NCI-H1694 treated with DMSO at 0.1 percent for 48 hours (cell line): ENCODE data around the gene PALLD.

Experiments used
- DNase-seq: peaks from one replicate; lab custom pipeline; 2025; lab: John Stamatoyannopoulos, UW

Gene PALLD

DNA sequence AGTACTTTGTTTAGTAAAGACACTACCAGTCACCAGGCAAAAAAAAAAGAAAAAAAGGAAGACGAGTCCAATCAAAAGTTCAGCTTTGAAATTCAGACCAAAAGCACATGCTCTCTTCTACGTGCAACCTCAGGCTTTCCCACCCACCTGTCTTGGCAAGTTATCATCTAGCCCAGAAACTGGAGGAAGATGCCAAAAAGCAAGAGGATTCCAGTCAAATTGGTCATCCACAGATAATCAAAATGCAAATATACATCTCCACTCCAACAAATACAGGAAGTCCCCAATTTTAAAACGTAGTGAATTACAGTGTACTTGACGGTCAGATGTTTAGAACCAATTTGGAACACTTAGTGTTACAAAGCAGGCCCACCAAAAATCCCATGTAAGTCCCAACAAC is 96.5 kb downstream of the PALLD start:
- DNase-seq: no peak

- DNase-seq: no peak
Observed at GRCh38 chr4:168594121-168594520, 97.3 kb downstream of the PALLD start.

- no peak for DNase-seq
Observed at GRCh38 chr4:168598191-168598590, 101.3 kb downstream of the PALLD start.

DNA sequence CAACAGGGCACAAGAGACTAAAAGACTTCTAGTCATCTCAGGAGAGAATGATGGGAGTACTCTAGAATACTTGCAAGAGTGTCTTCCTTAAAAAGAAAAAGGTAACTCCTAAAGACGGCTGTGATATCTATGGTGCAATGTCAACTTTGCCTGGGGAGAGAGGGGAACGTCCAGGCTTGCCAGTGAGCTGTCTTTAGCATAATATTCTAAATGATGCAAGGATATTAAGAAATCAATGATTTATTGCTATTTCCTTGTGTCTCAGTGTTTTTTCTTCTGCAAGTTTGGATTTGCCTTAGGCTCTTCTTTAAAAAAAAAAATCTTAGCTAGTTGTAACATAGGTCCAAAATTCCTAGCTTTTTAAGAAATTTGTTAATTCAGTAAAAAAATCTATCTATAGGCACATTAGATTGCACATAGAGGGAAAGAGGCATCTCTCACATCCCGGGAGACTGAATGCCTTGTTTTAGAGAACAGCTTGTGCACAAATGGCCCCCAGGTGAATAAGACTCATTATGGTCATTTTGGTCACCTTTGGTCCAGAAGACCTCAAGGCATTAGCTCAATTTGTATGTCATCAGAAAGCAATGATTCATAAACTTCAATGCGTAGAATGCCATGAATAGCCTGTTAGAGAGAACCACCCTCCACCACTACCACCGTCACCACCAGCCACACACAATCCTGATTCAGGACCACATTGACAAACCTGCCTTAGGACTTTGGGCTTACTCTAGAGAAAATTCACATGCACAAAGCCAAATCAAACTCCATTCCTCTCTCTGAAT is 104.1 kb downstream of the PALLD start:
- DNase-seq: no peak

DNA sequence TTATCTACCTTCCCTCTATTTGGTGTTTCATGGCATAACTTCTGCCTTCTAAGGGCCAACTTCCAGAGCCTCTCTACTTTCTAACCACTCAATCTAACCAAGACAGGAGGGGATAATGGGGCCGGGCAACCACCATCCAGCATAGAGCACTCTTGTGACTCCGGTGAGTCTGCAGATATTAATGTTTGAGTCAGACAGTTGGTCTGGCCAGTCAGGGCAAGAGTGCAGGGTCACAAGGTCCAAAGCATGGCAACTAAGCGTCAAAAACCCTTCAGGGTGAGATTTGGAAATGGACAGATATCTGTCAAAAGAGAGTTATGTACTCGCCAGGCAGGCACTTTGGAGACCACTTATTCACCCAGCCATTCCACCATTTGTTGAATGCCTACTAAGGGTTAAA is 105.0 kb downstream of the PALLD start:
- DNase-seq: no peak

DNA sequence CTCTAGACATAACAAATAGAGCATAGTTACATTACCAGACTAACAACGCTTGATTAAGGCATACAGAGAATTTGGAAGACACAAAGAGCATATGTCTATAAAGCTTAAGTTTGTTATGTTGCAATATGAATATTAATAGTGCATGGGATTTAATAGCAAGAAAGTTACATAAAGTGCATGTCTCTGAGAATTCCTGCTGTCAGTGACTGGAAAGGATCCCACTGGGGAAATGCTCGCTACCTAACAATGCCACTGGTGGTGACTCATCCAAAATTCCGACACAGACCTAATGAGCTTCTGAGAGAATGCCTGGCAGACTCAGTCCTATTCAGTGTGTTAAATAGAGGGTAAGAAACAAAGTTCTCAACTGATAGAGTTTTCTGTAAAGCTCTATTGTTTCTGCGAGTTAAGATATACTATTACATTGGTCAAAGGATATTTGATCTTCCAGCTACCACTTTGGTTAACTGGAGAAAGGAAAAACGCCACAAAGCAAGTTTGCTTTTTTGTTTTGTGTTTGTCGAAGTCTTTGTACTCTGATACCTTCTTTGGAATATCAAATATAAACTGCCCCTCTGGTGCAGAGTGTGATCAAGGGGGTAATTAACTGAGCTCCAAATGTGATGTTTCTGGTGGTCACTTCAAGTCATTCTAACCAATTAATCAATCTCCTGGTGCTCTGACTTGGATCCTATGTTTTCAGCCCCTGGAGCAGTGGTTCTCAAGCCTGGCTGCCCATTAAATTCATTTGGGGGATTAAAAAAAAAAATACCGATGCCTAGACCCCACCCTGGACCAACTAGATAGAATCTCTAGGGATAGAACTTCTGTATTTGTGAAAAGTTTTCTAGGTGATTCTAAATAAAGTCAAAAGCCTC is 107.9 kb downstream of the PALLD start:
- DNase-seq: no peak

GRCh38 chr4:168605411-168605810 is 108.6 kb downstream of the PALLD start:
- no peak for DNase-seq

- no peak for DNase-seq
Observed at GRCh38 chr4:168607215-168607614, 110.4 kb downstream of the PALLD start.

DNA sequence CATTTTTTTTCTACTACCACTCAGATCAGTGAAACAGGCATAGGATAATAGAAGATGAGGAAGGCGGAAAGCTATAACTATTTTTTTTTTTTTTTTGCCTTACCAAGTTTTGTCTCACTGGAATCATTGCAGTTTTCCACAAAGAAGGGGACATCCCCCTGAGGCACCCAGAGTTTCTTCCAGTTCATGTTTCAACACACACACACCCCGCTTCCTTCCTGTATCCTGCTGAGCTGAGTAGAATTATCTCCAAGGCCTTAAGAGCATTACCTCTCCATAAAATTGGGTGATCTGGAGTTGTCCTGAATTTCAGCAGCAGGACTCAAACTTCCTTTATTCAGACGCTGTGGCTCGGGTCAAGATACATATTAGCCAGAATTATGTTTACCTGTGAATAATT is 111.9 kb downstream of the PALLD start:
- no peak for DNase-seq

DNA sequence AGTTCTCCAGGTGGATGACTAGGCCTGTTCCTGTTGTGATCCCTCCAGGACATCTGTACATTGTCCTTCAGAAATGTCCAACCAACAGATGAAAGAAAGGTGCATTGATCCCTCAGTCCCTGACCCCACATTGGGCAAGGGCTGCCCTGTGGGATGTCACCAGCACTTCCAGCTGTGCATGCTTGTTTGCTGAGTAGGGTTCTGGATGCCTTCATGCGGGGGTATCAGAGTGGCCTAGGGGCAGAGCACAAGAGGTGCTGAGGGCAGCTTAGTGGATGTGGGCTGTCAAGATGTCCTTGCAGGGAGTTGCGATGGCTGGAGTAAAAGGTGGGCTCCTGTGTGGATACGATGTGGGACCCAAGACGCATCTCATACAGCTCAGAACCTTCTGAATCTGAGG is 112.5 kb downstream of the PALLD start:
- no peak for DNase-seq

- DNase-seq: no peak
Observed at GRCh38 chr4:168610911-168611530, 114.2 kb downstream of the PALLD start.

- no peak for DNase-seq
Observed at GRCh38 chr4:168612450-168613135, 115.7 kb downstream of the PALLD start.

- DNase-seq: no peak
Observed at GRCh38 chr4:168613869-168614268, 117.0 kb downstream of the PALLD start.

GRCh38 chr4:168614281-168615057 is 117.6 kb downstream of the PALLD start:
- no peak for DNase-seq

- no peak for DNase-seq
Observed at GRCh38 chr4:168615294-168616065, 118.6 kb downstream of the PALLD start.

- no peak for DNase-seq
Observed at GRCh38 chr4:168618577-168619265, 121.9 kb downstream of the PALLD start.

GRCh38 chr4:168619266-168619631 is 122.4 kb downstream of the PALLD start:
- DNase-seq: no peak

DNA sequence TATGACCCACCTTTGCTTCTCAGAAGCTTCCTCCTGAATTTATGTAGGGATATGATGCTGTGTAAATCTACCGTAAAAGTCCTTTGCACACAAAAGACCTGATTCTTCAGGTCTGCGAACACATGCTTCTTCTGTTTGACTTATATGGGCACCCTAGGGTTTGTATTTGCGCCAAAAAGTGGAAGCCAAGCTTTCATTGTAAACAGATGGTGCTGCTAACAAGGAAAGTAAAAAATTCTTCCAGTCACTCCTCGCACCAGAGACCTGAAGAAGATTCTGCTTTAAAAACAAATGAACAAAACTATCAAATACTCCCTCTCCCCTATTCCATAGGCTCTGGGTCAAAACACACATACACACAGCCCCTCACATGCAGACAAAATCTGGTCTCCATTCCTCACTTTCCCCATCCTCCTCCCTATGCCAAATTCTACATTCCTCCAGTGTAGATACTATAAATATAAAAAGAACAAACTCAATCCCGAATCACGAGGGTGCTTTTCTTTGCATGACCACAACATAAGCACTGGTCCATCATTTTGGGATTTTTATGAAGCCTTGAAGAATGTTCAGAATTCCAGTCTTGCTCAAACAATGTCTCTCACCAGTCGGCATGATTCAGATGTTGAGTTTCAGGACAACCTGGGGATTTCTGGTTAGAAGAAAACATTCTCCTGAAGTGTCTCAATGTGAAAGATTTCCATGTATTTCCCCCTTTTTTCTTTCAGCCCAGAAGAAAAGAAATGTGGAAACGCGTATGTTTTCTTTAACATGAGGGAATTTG is 125.1 kb downstream of the PALLD start:
- no peak for DNase-seq

- no peak for DNase-seq
Observed at GRCh38 chr4:168622600-168622999, 125.7 kb downstream of the PALLD start.
